Measurements from ENCODE around the gene HSPD1. TPM values are rescaled to one million over a fixed set of nuclear protein-coding genes. Genes with fewer than 3 reads are reported as not detected.

The HSPD1 gene
- total RNA-seq, 1 experiment from 2014 or later: 995 TPM

DNA sequence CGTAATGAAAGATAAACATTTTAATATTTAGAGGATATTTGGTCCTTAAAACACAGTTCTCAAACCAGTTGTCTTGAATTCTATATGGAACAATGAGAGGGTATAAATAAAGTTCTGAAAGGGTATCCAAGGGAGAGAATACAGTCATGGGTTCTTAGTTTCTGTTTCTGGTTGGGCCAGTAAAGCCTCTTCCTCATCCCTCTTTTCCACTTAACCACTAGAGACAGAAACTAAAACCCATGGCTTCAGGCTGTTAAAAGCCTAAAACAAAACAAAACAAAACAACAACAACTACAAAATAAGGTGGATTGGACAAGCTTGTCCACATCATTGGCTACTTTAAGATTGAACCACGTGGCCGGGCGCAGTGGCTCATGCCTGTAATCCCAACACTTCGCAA lies 27.5 kb downstream of the HSPD1 start:
- Histone ChIP-seq H3K4me1 (ENCODE audit: control insufficient read depth in 1 of 2, insufficient read depth in 2 of 2, low read length in 2 of 2) (no peaks in the 10 kb centered on the region), H3K27ac (ENCODE audit: low read depth, low read length) (no peak overlapping the region), H3K4me2 (ENCODE audit: low read length) (no peak overlapping the region), H2AFZ (ENCODE audit: low read depth, low read length, poor library complexity, severe bottlenecking) (no peak overlapping the region), H3K4me3 (replicated peaks in 1 of 2; ENCODE audit: low read depth in 1 of 2, low read length in 2 of 2) (no peak overlapping the region), H4K20me1 (ENCODE audit: insufficient read depth) (no peaks in the 10 kb centered on the region), H3K9me3 (ENCODE audit: control insufficient read depth in 1 of 2, insufficient read depth in 1 of 2, low read depth in 1 of 2, low read length in 2 of 2) (no peaks in the 10 kb centered on the region), H3K79me2 (ENCODE audit: insufficient read depth, low read length) (no peaks in the 10 kb centered on the region), H3K9me2 (ENCODE audit: insufficient read depth) (no peaks in the 10 kb centered on the region), H3K36me3 (ENCODE audit: control insufficient read depth in 1 of 2, insufficient read depth in 2 of 2, low read length in 2 of 2) (peaks cover 7 to 34% of the 10 kb centered on the region in 2 experiments), H3K27me3 (ENCODE audit: insufficient read depth, low read length) (no peaks in the 10 kb centered on the region), H3K9ac (ENCODE audit: low read length) (no peak overlapping the region)
- DNase-seq (ENCODE audit: low read depth, low spot score) (no peak), ATAC-seq (no peak)
- no peak for TF ChIP-seq EZH2 (IDR thresholded peaks at IDR 0.05)
- TF ChIP-seq, protein P1, sequence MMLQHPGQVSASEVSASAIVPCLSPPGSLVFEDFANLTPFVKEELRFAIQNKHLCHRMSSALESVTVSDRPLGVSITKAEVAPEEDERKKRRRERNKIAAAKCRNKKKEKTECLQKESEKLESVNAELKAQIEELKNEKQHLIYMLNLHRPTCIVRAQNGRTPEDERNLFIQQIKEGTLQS (IDR thresholded peaks at IDR 0.05): no peak
- TF ChIP-seq EGR1 (IDR thresholded peaks at IDR 0.05; ENCODE audit: low read depth): no peak
- TF ChIP-seq SRF (IDR thresholded peaks at IDR 0.05; ENCODE audit: low read depth): no peak
- no peak for TF ChIP-seq ZNF274 (IDR thresholded peaks at IDR 0.05; ENCODE audit: low read depth, low read length)
- no peak for TF ChIP-seq RAD21 (IDR thresholded peaks at IDR 0.05; ENCODE audit: low read depth)
- no peak for TF ChIP-seq POLR2A (IDR thresholded peaks at IDR 0.05; ENCODE audit: borderline replicate concordance, extremely low read depth, insufficient read depth, insufficient read length)
- TF ChIP-seq YY1 (IDR thresholded peaks at IDR 0.05; ENCODE audit: extremely low read depth, insufficient replicate concordance, low read depth, low read length): no peak
- TF ChIP-seq ZFX (IDR thresholded peaks at IDR 0.05): no peak
- TF ChIP-seq SIN3A (IDR thresholded peaks at IDR 0.05; ENCODE audit: low read depth): no peak
- no peak for TF ChIP-seq CBX3 (IDR thresholded peaks at IDR 0.05; ENCODE audit: low read depth)
- intact Hi-C loops (cut with micrococcal nuclease): no loop called here
- BruUV-seq (replicated peaks): no TSS peak
- POLR2A ChIA-PET: no interaction called here
- CTCF ChIA-PET: no interaction called here
- RAD21 ChIA-PET (ENCODE audit: low non-redundant PET in 1 of 2, low total read pairs in 2 of 2, uncharacterized antibody in 2 of 2, unreplicated experiment in 2 of 2): no interaction called here

GRCh38 chr2:197464175-197464574 lies 35.5 kb downstream of the HSPD1 start:
- no TSS peak for BruUV-seq (replicated peaks)
- RAD21 ChIA-PET (ENCODE audit: low non-redundant PET in 1 of 2, low total read pairs in 2 of 2, uncharacterized antibody in 2 of 2, unreplicated experiment in 2 of 2): no interaction called here
- TF ChIP-seq RAD21 (IDR thresholded peaks at IDR 0.05; ENCODE audit: low read depth) (no peak), SIN3A (IDR thresholded peaks at IDR 0.05; ENCODE audit: low read depth) (no peak), POLR2AphosphoS5 (IDR thresholded peaks at IDR 0.05; ENCODE audit: low read depth, low read length) (no peak), EGR1 (IDR thresholded peaks at IDR 0.05; ENCODE audit: low read depth) (no peak), YY1 (IDR thresholded peaks at IDR 0.05; ENCODE audit: extremely low read depth, insufficient replicate concordance, low read depth, low read length) (no peak), EZH2 (IDR thresholded peaks at IDR 0.05) (no peak), ZNF274 (IDR thresholded peaks at IDR 0.05; ENCODE audit: low read depth, low read length) (no peak), ELF1 (IDR thresholded peaks at IDR 0.05; ENCODE audit: borderline replicate concordance, low read depth) (no peak), ZFX (IDR thresholded peaks at IDR 0.05) (no peak), MAX (IDR thresholded peaks at IDR 0.05) (no peak), POLR2A (IDR thresholded peaks at IDR 0.05; ENCODE audit: borderline replicate concordance, extremely low read depth, insufficient read depth, insufficient read length) (no peak), JUND (IDR thresholded peaks at IDR 0.05) (no peak), TCF7L2 (IDR thresholded peaks at IDR 0.05; ENCODE audit: borderline replicate concordance, extremely low read depth, insufficient read depth, insufficient read length) (no peak), SRF (IDR thresholded peaks at IDR 0.05; ENCODE audit: low read depth) (no peak)
- TF ChIP-seq, protein P2, sequence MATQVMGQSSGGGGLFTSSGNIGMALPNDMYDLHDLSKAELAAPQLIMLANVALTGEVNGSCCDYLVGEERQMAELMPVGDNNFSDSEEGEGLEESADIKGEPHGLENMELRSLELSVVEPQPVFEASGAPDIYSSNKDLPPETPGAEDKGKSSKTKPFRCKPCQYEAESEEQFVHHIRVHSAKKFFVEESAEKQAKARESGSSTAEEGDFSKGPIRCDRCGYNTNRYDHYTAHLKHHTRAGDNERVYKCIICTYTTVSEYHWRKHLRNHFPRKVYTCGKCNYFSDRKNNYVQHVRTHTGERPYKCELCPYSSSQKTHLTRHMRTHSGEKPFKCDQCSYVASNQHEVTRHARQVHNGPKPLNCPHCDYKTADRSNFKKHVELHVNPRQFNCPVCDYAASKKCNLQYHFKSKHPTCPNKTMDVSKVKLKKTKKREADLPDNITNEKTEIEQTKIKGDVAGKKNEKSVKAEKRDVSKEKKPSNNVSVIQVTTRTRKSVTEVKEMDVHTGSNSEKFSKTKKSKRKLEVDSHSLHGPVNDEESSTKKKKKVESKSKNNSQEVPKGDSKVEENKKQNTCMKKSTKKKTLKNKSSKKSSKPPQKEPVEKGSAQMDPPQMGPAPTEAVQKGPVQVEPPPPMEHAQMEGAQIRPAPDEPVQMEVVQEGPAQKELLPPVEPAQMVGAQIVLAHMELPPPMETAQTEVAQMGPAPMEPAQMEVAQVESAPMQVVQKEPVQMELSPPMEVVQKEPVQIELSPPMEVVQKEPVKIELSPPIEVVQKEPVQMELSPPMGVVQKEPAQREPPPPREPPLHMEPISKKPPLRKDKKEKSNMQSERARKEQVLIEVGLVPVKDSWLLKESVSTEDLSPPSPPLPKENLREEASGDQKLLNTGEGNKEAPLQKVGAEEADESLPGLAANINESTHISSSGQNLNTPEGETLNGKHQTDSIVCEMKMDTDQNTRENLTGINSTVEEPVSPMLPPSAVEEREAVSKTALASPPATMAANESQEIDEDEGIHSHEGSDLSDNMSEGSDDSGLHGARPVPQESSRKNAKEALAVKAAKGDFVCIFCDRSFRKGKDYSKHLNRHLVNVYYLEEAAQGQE (IDR thresholded peaks at IDR 0.05; ENCODE audit: low read depth): no peak
- TF ChIP-seq, protein P1 (IDR thresholded peaks at IDR 0.05): no peak

More at GRCh38 chr2:197464175-197464574, 35.5 kb downstream of the HSPD1 start:
- no peak overlapping the region for H3K9ac ChIP-seq (ENCODE audit: low read length)
- intact Hi-C loops (cut with micrococcal nuclease): no loop called here
- ATAC-seq: no peak
- peaks cover 23% of the 10 kb centered on the region for H3K79me2 ChIP-seq (ENCODE audit: insufficient read depth, low read length)
- peaks cover 6 to 11% of the 10 kb centered on the region in 2 experiments; a peak in 2 of 4 replicates for H3K36me3 ChIP-seq (ENCODE audit: control insufficient read depth in 1 of 2, insufficient read depth in 2 of 2, low read length in 2 of 2)
- peaks cover 0 to 9% of the 10 kb centered on the region in 2 experiments; a peak in 2 of 4 replicates for H3K4me1 ChIP-seq (ENCODE audit: control insufficient read depth in 1 of 2, insufficient read depth in 2 of 2, low read length in 2 of 2)
- no peaks in the 10 kb centered on the region for H3K9me3 ChIP-seq (ENCODE audit: control insufficient read depth in 1 of 2, insufficient read depth in 1 of 2, low read depth in 1 of 2, low read length in 2 of 2)
- H4K20me1 ChIP-seq (ENCODE audit: insufficient read depth): no peaks in the 10 kb centered on the region
- H3K9me2 ChIP-seq (ENCODE audit: insufficient read depth): no peaks in the 10 kb centered on the region
- no peak overlapping the region for H3K27ac ChIP-seq (ENCODE audit: low read depth, low read length)
- no peak for DNase-seq (ENCODE audit: low read depth, low spot score)
- no peak overlapping the region for H2AFZ ChIP-seq (ENCODE audit: low read depth, low read length, poor library complexity, severe bottlenecking)
- CTCF ChIA-PET: no interaction called here
- H3K27me3 ChIP-seq (ENCODE audit: insufficient read depth, low read length): no peaks in the 10 kb centered on the region
- POLR2A ChIA-PET: interaction anchor here (0.6 kb wide), 1 partner anchor 36 kb away, joined by 3 read pairs; the partner anchor contains the start of genes HSPD1 and HSPE1
- no peak overlapping the region for H3K4me2 ChIP-seq (ENCODE audit: low read length)
- H3K4me3 ChIP-seq (replicated peaks in 1 of 2; ENCODE audit: low read depth in 1 of 2, low read length in 2 of 2): no peak overlapping the region
